SK-N-SH treated with all-trans-retinoic acid at 6 μM for 48 hours (cell line): ENCODE data around the gene LARP4B.

Experiments used
- ARNTL ChIP-seq: fragments of 450-650 bp; formaldehyde crosslinking; IDR thresholded peaks from 2 replicates; pipeline ENCODE4 v1.5.0; 2020; ENCODE audit warnings: low read depth, mild to moderate bottlenecking, moderate library complexity, borderline replicate concordance
- BACH2 ChIP-seq: fragments of 250-450 bp; sonication (Bioruptor Pico); IDR thresholded peaks from 2 replicates; pipeline ENCODE4 v1.9.0; 2021; ENCODE audit warnings: mild to moderate bottlenecking, borderline replicate concordance
- CSDC2 ChIP-seq: fragments of 250-450 bp; sonication (Bioruptor Pico); IDR thresholded peaks from 2 replicates; pipeline ENCODE4 v1.5.0; 2020; ENCODE audit warnings: mild to moderate bottlenecking, moderate library complexity
- PATZ1 ChIP-seq: fragments of 250-450 bp; sonication (Bioruptor Pico); IDR thresholded peaks from 2 replicates; pipeline ENCODE4 v1.8.0; 2020; ENCODE audit warnings: mild to moderate bottlenecking, moderate library complexity, borderline replicate concordance
- POU6F1 ChIP-seq: fragments of 250-450 bp; sonication (Bioruptor Pico); IDR thresholded peaks from 2 replicates; pipeline ENCODE4 v1.8.0; 2021; ENCODE audit warnings: low read depth, mild to moderate bottlenecking, moderate library complexity, borderline replicate concordance
- RARB ChIP-seq: fragments of 250-450 bp; sonication (Bioruptor Pico); IDR thresholded peaks from 2 replicates; pipeline ENCODE4 v1.8.0; 2021; ENCODE audit warnings: mild to moderate bottlenecking, moderate library complexity
- SNAI2 ChIP-seq: fragments of 250-450 bp; sonication (Bioruptor Pico); IDR thresholded peaks from 2 replicates; pipeline ENCODE4 v1.5.0; 2020; ENCODE audit warnings: mild to moderate bottlenecking, moderate library complexity
- TCF4 ChIP-seq: fragments of 250-450 bp; sonication (Bioruptor Pico); IDR thresholded peaks from 2 replicates; pipeline ENCODE4 v1.8.0; 2021; ENCODE audit warnings: mild to moderate bottlenecking, moderate library complexity, borderline replicate concordance
- TOX ChIP-seq: fragments of 250-450 bp; sonication (Bioruptor Pico); IDR thresholded peaks from 2 replicates; pipeline ENCODE4 v1.8.0; 2021; ENCODE audit warnings: mild to moderate bottlenecking, moderate library complexity, borderline replicate concordance
- ZC3H10 ChIP-seq: fragments of 250-450 bp; sonication (Bioruptor Pico); IDR thresholded peaks from 2 replicates; pipeline ENCODE4 v1.5.1; 2021; ENCODE audit warnings: mild to moderate bottlenecking, moderate library complexity
- ZFP3 ChIP-seq: fragments of 250-450 bp; sonication (Bioruptor Pico); IDR thresholded peaks from 2 replicates; pipeline ENCODE4 v1.5.0; 2020; ENCODE audit warnings: mild to moderate bottlenecking, moderate library complexity
- ZFP30 ChIP-seq: fragments of 450-650 bp; formaldehyde crosslinking; IDR thresholded peaks from 2 replicates; pipeline ENCODE4 v1.5.0; 2022; ENCODE audit warnings: mild to moderate bottlenecking, moderate library complexity
- ZNF70 ChIP-seq: fragments of 450-650 bp; formaldehyde crosslinking; IDR thresholded peaks from 2 replicates; pipeline ENCODE4 v1.5.0; 2020; ENCODE audit warnings: mild to moderate bottlenecking, moderate library complexity
- TF ChIP-seq, protein P1 (sequence below): fragments of 250-450 bp; sonication (Bioruptor Pico); IDR thresholded peaks from 2 replicates; pipeline ENCODE4 v1.5.1; 2021; ENCODE audit warnings: mild to moderate bottlenecking, moderate library complexity

- TF ChIP-seq SNAI2 (CRISPR knock-in tag) (no peak), TOX (CRISPR knock-in tag) (no peak), PATZ1 (no peak), ZFP30 (no peak), BACH2 (no peak), ARNTL (CRISPR knock-in tag) (no peak), CSDC2 (CRISPR knock-in tag) (no peak), ZC3H10 (no peak), ZFP3 (CRISPR knock-in tag) (no peak), POU6F1 (no peak), TCF4 (CRISPR knock-in tag) (no peak), RARB (CRISPR knock-in tag) (no peak), ZNF70 (CRISPR knock-in tag) (no peak)
- TF ChIP-seq, protein P1, sequence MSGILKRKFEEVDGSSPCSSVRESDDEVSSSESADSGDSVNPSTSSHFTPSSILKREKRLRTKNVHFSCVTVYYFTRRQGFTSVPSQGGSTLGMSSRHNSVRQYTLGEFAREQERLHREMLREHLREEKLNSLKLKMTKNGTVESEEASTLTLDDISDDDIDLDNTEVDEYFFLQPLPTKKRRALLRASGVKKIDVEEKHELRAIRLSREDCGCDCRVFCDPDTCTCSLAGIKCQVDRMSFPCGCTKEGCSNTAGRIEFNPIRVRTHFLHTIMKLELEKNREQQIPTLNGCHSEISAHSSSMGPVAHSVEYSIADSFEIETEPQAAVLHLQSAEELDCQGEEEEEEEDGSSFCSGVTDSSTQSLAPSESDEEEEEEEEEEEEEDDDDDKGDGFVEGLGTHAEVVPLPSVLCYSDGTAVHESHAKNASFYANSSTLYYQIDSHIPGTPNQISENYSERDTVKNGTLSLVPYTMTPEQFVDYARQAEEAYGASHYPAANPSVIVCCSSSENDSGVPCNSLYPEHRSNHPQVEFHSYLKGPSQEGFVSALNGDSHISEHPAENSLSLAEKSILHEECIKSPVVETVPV (CRISPR knock-in tag), result no peak
These were observed 21.7 kb downstream of the LARP4B start for GRCh38 chr10:909831-910230.
